Chondrocyte (in vitro differentiated cells): ENCODE results near the gene CCIN. TPM values are rescaled to one million over a fixed set of nuclear protein-coding genes. Genes with fewer than 3 reads are reported as not detected.
A peak's percentile ranks its signal among the peaks of the same experiment; 100 is the strongest.

Experiments
- DNase-seq: peaks from one replicate; pipeline ENCODE4 v3.0.0; 2021; ENCODE audit warnings: mixed read lengths, low spot score
- H3K27ac Mint-ChIP-seq: one replicate; pipeline ENCODE4 v1.8.0; 2021; ENCODE audit warnings: mild to moderate bottlenecking, moderate library complexity, mixed read lengths; ENCODE audit not compliant: unreplicated experiment
- H3K27me3 Mint-ChIP-seq: 2 replicates; pipeline ENCODE4 v1.8.0; 2021; ENCODE audit warnings: low read depth, mixed read lengths
- H3K36me3 Mint-ChIP-seq: 2 replicates; pipeline ENCODE4 v1.8.0; 2021; ENCODE audit warnings: low read depth, mixed read lengths
- H3K4me1 Mint-ChIP-seq: 2 replicates; pipeline ENCODE4 v1.8.0; 2021; ENCODE audit warnings: low read depth, mild to moderate bottlenecking, mixed read lengths
- H3K4me3 Mint-ChIP-seq: one replicate; pipeline ENCODE4 v1.8.0; 2021; ENCODE audit warnings: mild to moderate bottlenecking, moderate library complexity, mixed read lengths; ENCODE audit not compliant: unreplicated experiment
- H3K9me3 Mint-ChIP-seq: 2 replicates; pipeline ENCODE4 v1.8.0; 2021; ENCODE audit warnings: low read depth, mixed read lengths
- total RNA-seq: library from RNA; stranded (reverse); gene quantifications from 3 replicates; pipeline ENCODE4 v1.2.1, GENCODE V29; 2021
- TF ChIP-seq, protein P1 (sequence below): fragments of 200-600 bp; sonication (generic); IDR thresholded peaks from 2 replicates; pipeline ENCODE4 v1.5.0; 2021; ENCODE audit warnings: antibody characterized with exemption, mild to moderate bottlenecking, moderate library complexity

The CCIN gene
- total RNA-seq, 1 donor from 2014 or later, result 2.4 TPM

DNA sequence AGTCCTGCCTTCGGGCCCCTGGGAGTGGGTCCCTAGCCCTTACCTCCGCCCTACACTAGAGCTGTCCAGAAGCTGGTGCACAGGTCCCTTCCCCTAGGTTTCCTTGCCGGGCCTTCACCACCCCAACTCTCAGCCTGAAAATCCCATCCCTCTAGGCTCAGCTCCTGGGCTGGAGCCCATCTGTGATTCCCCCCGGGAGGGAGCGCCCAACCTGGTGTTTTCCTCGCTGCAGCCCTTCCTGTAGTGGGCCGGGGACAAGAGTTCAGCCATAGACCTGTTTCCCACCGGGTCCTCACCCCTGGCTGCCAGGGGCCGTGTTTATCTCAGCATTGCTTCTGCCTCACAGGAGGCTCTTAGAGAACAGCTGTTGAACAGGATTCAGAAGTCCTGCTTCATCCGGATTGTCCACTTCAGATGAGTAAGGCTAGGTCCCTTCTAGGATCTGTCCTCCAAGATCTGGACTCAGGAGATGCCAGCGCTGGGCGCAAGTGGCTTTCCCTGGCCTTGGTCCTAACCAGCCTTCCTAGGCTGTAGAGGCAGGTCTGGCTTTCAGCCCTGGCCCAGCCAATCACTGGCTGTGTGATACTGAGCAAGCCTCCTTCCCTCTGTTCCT, 31.7 kb upstream of the CCIN start:
- H3K27ac Mint-ChIP-seq, result peak overlapping the region; percentile 84
- no peaks in the 10 kb centered on the region for H3K27me3 Mint-ChIP-seq
- DNase-seq, result peak; percentile 68
- H3K4me3 Mint-ChIP-seq, result peak overlapping the region; percentile 99
- H3K4me1 Mint-ChIP-seq, result peaks cover 63% of the 10 kb centered on the region
- TF ChIP-seq, protein P1, sequence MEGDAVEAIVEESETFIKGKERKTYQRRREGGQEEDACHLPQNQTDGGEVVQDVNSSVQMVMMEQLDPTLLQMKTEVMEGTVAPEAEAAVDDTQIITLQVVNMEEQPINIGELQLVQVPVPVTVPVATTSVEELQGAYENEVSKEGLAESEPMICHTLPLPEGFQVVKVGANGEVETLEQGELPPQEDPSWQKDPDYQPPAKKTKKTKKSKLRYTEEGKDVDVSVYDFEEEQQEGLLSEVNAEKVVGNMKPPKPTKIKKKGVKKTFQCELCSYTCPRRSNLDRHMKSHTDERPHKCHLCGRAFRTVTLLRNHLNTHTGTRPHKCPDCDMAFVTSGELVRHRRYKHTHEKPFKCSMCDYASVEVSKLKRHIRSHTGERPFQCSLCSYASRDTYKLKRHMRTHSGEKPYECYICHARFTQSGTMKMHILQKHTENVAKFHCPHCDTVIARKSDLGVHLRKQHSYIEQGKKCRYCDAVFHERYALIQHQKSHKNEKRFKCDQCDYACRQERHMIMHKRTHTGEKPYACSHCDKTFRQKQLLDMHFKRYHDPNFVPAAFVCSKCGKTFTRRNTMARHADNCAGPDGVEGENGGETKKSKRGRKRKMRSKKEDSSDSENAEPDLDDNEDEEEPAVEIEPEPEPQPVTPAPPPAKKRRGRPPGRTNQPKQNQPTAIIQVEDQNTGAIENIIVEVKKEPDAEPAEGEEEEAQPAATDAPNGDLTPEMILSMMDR, result no peak
- H3K9me3 Mint-ChIP-seq, result no peaks in the 10 kb centered on the region
- peaks cover 3% of the 10 kb centered on the region for H3K36me3 Mint-ChIP-seq

DNA sequence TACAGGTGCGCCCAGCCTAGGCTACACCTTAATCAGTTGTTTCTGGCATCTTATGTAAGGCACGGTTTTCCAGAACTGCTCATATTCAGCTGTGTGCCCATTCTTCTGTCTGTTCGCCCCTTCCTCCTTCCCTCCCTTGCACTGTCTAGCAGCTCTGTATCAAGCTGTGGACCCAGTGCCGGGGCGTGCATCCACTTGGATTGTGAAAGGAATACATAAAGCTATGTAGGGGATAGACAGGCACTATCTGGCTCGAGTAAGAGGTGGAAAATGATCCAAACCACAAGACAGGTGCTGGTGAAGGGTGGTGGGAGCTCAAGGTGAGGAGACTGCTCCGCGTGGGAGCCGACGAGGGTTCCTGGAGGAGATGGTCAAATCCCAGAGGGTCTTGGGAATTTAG, 30.7 kb upstream of the CCIN start:
- peak overlapping the region; percentile 47 for H3K4me3 Mint-ChIP-seq
- TF ChIP-seq, protein P1, result no peak
- no peaks in the 10 kb centered on the region for H3K27me3 Mint-ChIP-seq
- H3K9me3 Mint-ChIP-seq, result no peaks in the 10 kb centered on the region
- no peak overlapping the region for H3K27ac Mint-ChIP-seq
- no peak for DNase-seq
- H3K36me3 Mint-ChIP-seq, result peaks cover 6% of the 10 kb centered on the region
- H3K4me1 Mint-ChIP-seq, result peaks cover 69% of the 10 kb centered on the region

DNA sequence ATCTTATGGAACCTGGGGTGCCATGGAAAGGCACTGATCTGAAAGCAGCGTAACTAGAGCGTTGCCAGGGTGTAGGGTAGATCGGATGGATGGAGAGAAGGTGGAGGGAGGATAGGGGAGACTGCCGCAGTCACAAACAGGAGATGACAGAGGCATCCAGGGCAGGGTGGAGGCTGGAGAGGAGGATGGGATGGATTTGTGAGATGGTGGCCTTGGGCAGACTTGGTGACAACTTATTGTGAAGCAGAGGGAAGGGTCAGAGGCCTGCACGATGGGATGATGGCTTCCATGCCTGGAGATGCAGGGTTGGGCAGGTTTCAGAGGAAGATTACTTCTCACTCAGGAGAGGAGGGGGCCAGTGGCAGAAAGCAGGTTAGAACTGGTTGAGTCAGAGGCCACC, 30.3 kb upstream of the CCIN start:
- no peaks in the 10 kb centered on the region for H3K27me3 Mint-ChIP-seq
- no peak overlapping the region for H3K27ac Mint-ChIP-seq
- H3K9me3 Mint-ChIP-seq, result no peaks in the 10 kb centered on the region
- TF ChIP-seq, protein P1, result no peak
- peak; percentile 40 for DNase-seq
- H3K4me3 Mint-ChIP-seq, result peak overlapping the region; percentile 47
- H3K36me3 Mint-ChIP-seq, result peaks cover 10% of the 10 kb centered on the region
- peaks cover 72% of the 10 kb centered on the region for H3K4me1 Mint-ChIP-seq

DNA sequence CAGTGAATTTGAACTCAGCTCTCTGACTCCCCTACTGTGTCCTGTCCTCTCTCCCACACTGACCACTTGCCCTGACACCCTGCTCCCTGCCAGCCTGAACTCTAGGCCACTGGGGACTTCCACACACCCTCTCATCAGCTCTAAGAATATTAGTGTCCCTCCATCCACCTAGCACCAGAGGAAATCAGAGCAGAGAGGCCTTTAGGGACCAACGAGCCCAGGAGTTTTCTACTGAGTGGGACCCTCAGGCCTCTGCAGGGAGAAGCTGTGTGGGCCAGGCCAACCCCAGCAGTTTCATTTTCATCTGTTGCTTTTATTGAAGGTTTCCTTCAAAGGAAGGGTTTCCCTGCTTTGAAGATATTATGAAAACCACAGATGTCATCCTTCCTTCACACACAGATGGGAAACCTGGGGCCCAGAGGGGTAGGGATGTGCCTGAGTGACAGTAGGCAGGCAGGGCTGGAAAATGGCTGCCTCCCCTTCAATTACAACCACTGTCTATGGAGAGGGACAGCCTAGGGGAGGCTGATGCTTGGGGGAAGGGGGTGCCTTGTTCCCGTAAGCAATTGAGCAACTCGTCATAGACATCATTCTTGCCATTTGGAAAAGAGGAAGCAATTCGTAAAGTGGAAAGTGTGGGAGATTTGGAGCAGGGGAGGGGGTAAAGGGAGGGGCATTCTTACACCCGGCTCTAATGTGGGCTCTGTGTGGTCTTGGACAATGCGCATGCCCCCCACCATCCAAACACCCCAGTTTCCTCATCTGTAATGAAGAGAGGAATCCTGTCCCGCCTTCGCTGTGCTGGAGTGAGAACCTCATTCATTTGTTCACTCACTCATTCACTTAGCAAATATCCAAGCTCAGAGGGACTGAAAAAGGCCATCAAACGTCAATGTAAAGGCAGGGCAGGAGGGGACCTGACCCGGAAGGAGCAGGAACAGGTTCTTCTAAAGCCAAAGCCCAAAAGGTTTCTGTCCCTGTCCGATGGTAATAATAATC, 28.8 kb upstream of the CCIN start:
- no peak overlapping the region for H3K4me3 Mint-ChIP-seq
- peaks cover 80% of the 10 kb centered on the region for H3K4me1 Mint-ChIP-seq
- H3K36me3 Mint-ChIP-seq, result peaks cover 22% of the 10 kb centered on the region
- H3K27ac Mint-ChIP-seq, result no peak overlapping the region
- H3K9me3 Mint-ChIP-seq, result no peaks in the 10 kb centered on the region
- no peaks in the 10 kb centered on the region for H3K27me3 Mint-ChIP-seq
- peak; percentile 52 for DNase-seq
- TF ChIP-seq, protein P1, result no peak

DNA sequence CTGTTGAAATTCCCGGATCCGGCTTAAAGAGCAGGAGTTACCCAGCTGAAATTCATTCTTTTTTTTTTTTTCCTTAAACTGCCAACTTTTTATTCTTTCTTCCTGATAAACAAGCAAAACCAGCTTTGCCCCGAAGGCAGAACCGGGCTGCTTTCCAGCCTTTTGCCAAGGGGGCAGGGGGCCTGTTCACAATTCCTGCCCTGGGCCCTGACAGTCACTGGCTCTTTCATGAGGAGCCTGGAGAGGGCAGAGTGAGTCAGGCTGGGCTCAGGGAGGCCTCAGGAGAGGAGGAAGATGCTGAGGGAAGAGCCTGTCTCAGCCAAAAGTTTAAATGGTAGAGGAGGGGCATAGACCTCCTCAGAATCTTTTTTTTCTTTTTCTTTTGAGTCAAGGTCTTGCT, 27.9 kb upstream of the CCIN start:
- peak overlapping the region; percentile 41 for H3K27ac Mint-ChIP-seq
- DNase-seq, result peak; percentile 47
- H3K4me3 Mint-ChIP-seq, result no peak overlapping the region
- H3K27me3 Mint-ChIP-seq, result no peaks in the 10 kb centered on the region
- peaks cover 30% of the 10 kb centered on the region for H3K36me3 Mint-ChIP-seq
- no peaks in the 10 kb centered on the region for H3K9me3 Mint-ChIP-seq
- H3K4me1 Mint-ChIP-seq, result peaks cover 74% of the 10 kb centered on the region
- TF ChIP-seq, protein P1, result peak; percentile 68
